A549 (cell line): Measurements from ENCODE around the gene INHBC. TPM values are rescaled to one million over a fixed set of nuclear protein-coding genes. Genes with fewer than 3 reads are reported as not detected.

Experiments
- ATAC-seq, 2 experiments: fragments of 200-7000 bp in 1 of 2; fragments of >200 bp in 1 of 2; cut with Nextera tagmentation in 1 of 2; cut with Tn5 transposase in 1 of 2; 3 replicates each; pipeline versions ENCODE4 v1.8.0 to v1.9.1; 2018 to 2020; ENCODE audit warnings: mild to moderate bottlenecking in 1 of 2, moderate library complexity in 1 of 2
- CTCF ChIA-PET: fragments of 300-600 bp; sonication (Branson Sonifier 250); formaldehyde crosslinking; extraction: SDS; loops from one replicate; lab custom pipeline; 2021; ENCODE audit warnings: antibody characterized with exemption, inconsistent platforms; lab: Yijun Ruan, JAX
- POLR2A ChIA-PET: fragments of 350-600 bp; formaldehyde crosslinking; extraction: SDS; loops from one replicate; lab custom pipeline; 2021; ENCODE audit warnings: antibody characterized with exemption, inconsistent platforms; lab: Yijun Ruan, JAX
- DNase-seq, 2 experiments: peaks; one replicate each; pipeline versions ENCODE4 v3.0.0 to v3.0.0-alpha.2; 2011 to 2016; ENCODE audit warnings: low read depth in 1 of 2, low spot score in 1 of 2
- FAIRE-seq: peaks from 2 replicates; lab custom pipeline; 2011; peaks lifted over from hg19 to GRCh38; lab: Jason Lieb, UNC
- H3K27ac ChIP-seq, 2 experiments: fragments of >200 bp; sonication (Bioruptor Twin); formaldehyde crosslinking; 3 replicates each; pipeline ENCODE4 v1.5.1; 2016 to 2017
- H3K4me1 ChIP-seq: fragments of >200 bp; sonication (Bioruptor Twin); formaldehyde crosslinking; 3 replicates; pipeline ENCODE4 v1.6.1; 2016
- H3K4me2 ChIP-seq: fragments of >200 bp; sonication (Bioruptor Twin); formaldehyde crosslinking; 3 replicates; pipeline ENCODE4 v1.6.1; 2016
- H3K4me3 ChIP-seq: fragments of >200 bp; sonication (Bioruptor Twin); formaldehyde crosslinking; 3 replicates; pipeline ENCODE4 v1.5.1; 2016
- H3K9me3 ChIP-seq: fragments of >200 bp; sonication (Bioruptor Twin); formaldehyde crosslinking; 3 replicates; pipeline ENCODE4 v1.6.1; 2016
- ATOH8 ChIP-seq: fragments of 250-450 bp; sonication (Bioruptor Pico); IDR thresholded peaks from 2 replicates; pipeline ENCODE4 v1.5.0; 2020; ENCODE audit warnings: low read depth, mild to moderate bottlenecking, moderate library complexity
- BHLHE40 ChIP-seq: IDR thresholded peaks from 2 replicates; pipeline ENCODE4 v1.6.1; 2012; ENCODE audit warnings: low read depth, low read length, inconsistent platforms
- CBX2 ChIP-seq: fragments of 200-600 bp; sonication (generic); IDR thresholded peaks from 2 replicates; pipeline ENCODE4 v1.6.1; 2016; ENCODE audit warnings: low read depth, mild to moderate bottlenecking, borderline replicate concordance
- CBX8 ChIP-seq: fragments of 200-600 bp; sonication (generic); IDR thresholded peaks from 2 replicates; pipeline ENCODE4 v1.6.1; 2016
- CHD4 ChIP-seq: fragments of 200-600 bp; sonication (generic); IDR thresholded peaks from 2 replicates; pipeline ENCODE4 v1.6.1; 2016; ENCODE audit warnings: antibody characterized with exemption, mild to moderate bottlenecking, borderline replicate concordance
- E2F6 ChIP-seq: IDR thresholded peaks from 2 replicates; pipeline ENCODE4 v1.6.1; 2012; ENCODE audit warnings: low read depth, borderline replicate concordance
- EHF ChIP-seq: fragments of 250-450 bp; sonication (Bioruptor Pico); IDR thresholded peaks from 2 replicates; pipeline ENCODE4 v1.5.0; 2020; ENCODE audit warnings: mild to moderate bottlenecking
- EHMT2 ChIP-seq: fragments of 200-600 bp; sonication (generic); IDR thresholded peaks from 2 replicates; pipeline ENCODE4 v1.6.1; 2016; ENCODE audit warnings: antibody characterized with exemption, low read depth, mild to moderate bottlenecking, moderate library complexity
- ELK1 ChIP-seq: fragments of 150-350 bp; IDR thresholded peaks from 2 replicates; pipeline ENCODE4 v1.6.1; 2014; ENCODE audit warnings: low read depth, mild to moderate bottlenecking, low read length
- FOSL2 ChIP-seq, 2 experiments: fragments of 450-650 bp in 1 of 2; fragments of >200 bp in 1 of 2; sonication (Bioruptor Twin) in 1 of 2; formaldehyde crosslinking; IDR thresholded peaks; 2 replicates each; pipeline versions ENCODE4 v1.5.0 to v1.6.1; 2016 to 2020; ENCODE audit warnings: mild to moderate bottlenecking in 1 of 2, moderate library complexity in 1 of 2
- HDAC2 ChIP-seq: fragments of 200-600 bp; sonication (generic); IDR thresholded peaks from 2 replicates; pipeline ENCODE4 v1.6.1; 2016
- HOXA7 ChIP-seq: fragments of 250-450 bp; sonication (Bioruptor Pico); IDR thresholded peaks from 2 replicates; pipeline ENCODE4 v1.5.0; 2020; ENCODE audit warnings: mild to moderate bottlenecking, moderate library complexity
- HOXB5 ChIP-seq: fragments of 250-450 bp; sonication (Bioruptor Pico); IDR thresholded peaks from 2 replicates; pipeline ENCODE4 v1.5.0; 2020; ENCODE audit warnings: mild to moderate bottlenecking, moderate library complexity
- JUN ChIP-seq, 2 experiments: fragments of >200 bp; sonication (Bioruptor Twin); formaldehyde crosslinking; IDR thresholded peaks; 2 replicates in 1 of 2; 3 replicates in 1 of 2; pipeline ENCODE4 v1.6.1; 2016 to 2017
- JUNB ChIP-seq: fragments of >200 bp; sonication (Bioruptor Twin); formaldehyde crosslinking; IDR thresholded peaks from 2 replicates; pipeline ENCODE4 v1.6.1; 2016
- KDM1A ChIP-seq: fragments of 200-600 bp; sonication (generic); IDR thresholded peaks from 2 replicates; pipeline ENCODE4 v1.6.1; 2016; ENCODE audit warnings: low read depth, mild to moderate bottlenecking
- MYC ChIP-seq: IDR thresholded peaks from 2 replicates; pipeline ENCODE4 v1.6.1; 2012; ENCODE audit warnings: mild to moderate bottlenecking, inconsistent platforms, low read length, improper control_type of control experiment, borderline replicate concordance
- NPAS2 ChIP-seq: fragments of 250-450 bp; sonication (Bioruptor Pico); IDR thresholded peaks from 2 replicates; pipeline ENCODE4 v1.8.0; 2022; ENCODE audit warnings: mild to moderate bottlenecking, moderate library complexity, borderline replicate concordance
- NR3C1 ChIP-seq: fragments of >200 bp; sonication (Bioruptor Twin); formaldehyde crosslinking; IDR thresholded peaks from 3 replicates; pipeline ENCODE4 v1.6.1; 2017
- PHF8 ChIP-seq: fragments of 200-600 bp; sonication (generic); IDR thresholded peaks from 2 replicates; pipeline ENCODE4 v1.6.1; 2016; ENCODE audit warnings: low read depth, mild to moderate bottlenecking, antibody characterized with exemption, moderate library complexity, borderline replicate concordance
- POLR2A ChIP-seq: IDR thresholded peaks from 2 replicates; pipeline ENCODE4 v1.6.1; 2012; ENCODE audit warnings: mild to moderate bottlenecking, low read length
- POLR2AphosphoS2 ChIP-seq: conservative IDR thresholded peaks from 2 replicates; pipeline ENCODE4 v1.6.1; 2012; ENCODE audit warnings: low read length, improper control_type of control experiment, inconsistent platforms
- RCOR1 ChIP-seq: fragments of 150-350 bp; IDR thresholded peaks from 2 replicates; pipeline ENCODE4 v1.6.1; 2014; ENCODE audit warnings: antibody characterized with exemption, low read length, low read depth
- RFX5 ChIP-seq: fragments of 450-650 bp; IDR thresholded peaks from 2 replicates; pipeline ENCODE4 v1.7.1; 2014; ENCODE audit warnings: antibody characterized with exemption, mild to moderate bottlenecking, moderate library complexity
- RNF2 ChIP-seq: fragments of 200-600 bp; sonication (generic); IDR thresholded peaks from 2 replicates; pipeline ENCODE4 v1.6.1; 2016; ENCODE audit warnings: low read depth, mild to moderate bottlenecking, antibody characterized with exemption, moderate library complexity, borderline replicate concordance
- SMC3 ChIP-seq: fragments of >200 bp; sonication (Bioruptor Twin); formaldehyde crosslinking; IDR thresholded peaks from 3 replicates; pipeline ENCODE4 v1.6.1; 2018; ENCODE audit warnings: inconsistent platforms
- SREBF2 ChIP-seq: fragments of 450-650 bp; IDR thresholded peaks from 2 replicates; pipeline ENCODE4 v1.6.1; 2014; ENCODE audit warnings: mild to moderate bottlenecking, moderate library complexity
- TFCP2L1 ChIP-seq: fragments of 250-450 bp; sonication (Bioruptor Pico); IDR thresholded peaks from 2 replicates; pipeline ENCODE4 v1.5.0; 2021; ENCODE audit warnings: mild to moderate bottlenecking
- TP53 ChIP-seq: fragments of 250-450 bp; sonication (Bioruptor Pico); IDR thresholded peaks from 2 replicates; pipeline ENCODE4 v1.5.0; 2021; ENCODE audit warnings: mild to moderate bottlenecking, moderate library complexity
- ZC3H11A ChIP-seq: fragments of 450-650 bp; IDR thresholded peaks from 2 replicates; pipeline ENCODE4 v1.6.1; 2014; ENCODE audit warnings: antibody characterized with exemption, mild to moderate bottlenecking
- ZFP36 ChIP-seq: fragments of 450-650 bp; IDR thresholded peaks from 2 replicates; pipeline ENCODE4 v1.6.1; 2014; ENCODE audit warnings: borderline replicate concordance; ENCODE audit not compliant: partially characterized antibody
- WGBS: methylation state at CpG from one replicate; pipeline ENCODE4 v1.1.6; 2017; ENCODE audit errors: missing lambda C conversion rate; 5-methylcytosine and 5-hydroxymethylcytosine counted together
- polyA plus RNA-seq, 4 experiments: library from polyadenylated mRNA; depleted of rRNA in 3 of 4; stranded (reverse); fragments of >200 nt; fragmentation: RNase III in 1 of 4; extraction: RNeasy Plus Mini Kit Qiagen cat#74134 plus additional on column Dnase treatment in 1 of 4; gene quantifications; 2 replicates in 3 of 4; 3 replicates in 1 of 4; pipeline ENCODE4 v1.2.3, GENCODE V29; 2011 to 2017
- TF ChIP-seq, protein P1 (sequence below): IDR thresholded peaks from 2 replicates; pipeline ENCODE4 v1.6.1; 2012
- TF ChIP-seq, protein P2 (sequence below): fragments of >200 bp; sonication (Bioruptor Twin); formaldehyde crosslinking; IDR thresholded peaks from 3 replicates; pipeline ENCODE4 v1.6.1; 2016

Gene INHBC
- polyA plus RNA-seq, 2 of the 4 experiments (the other 2 are of a cell fraction): 0.08 TPM; not detected in 1

DNA sequence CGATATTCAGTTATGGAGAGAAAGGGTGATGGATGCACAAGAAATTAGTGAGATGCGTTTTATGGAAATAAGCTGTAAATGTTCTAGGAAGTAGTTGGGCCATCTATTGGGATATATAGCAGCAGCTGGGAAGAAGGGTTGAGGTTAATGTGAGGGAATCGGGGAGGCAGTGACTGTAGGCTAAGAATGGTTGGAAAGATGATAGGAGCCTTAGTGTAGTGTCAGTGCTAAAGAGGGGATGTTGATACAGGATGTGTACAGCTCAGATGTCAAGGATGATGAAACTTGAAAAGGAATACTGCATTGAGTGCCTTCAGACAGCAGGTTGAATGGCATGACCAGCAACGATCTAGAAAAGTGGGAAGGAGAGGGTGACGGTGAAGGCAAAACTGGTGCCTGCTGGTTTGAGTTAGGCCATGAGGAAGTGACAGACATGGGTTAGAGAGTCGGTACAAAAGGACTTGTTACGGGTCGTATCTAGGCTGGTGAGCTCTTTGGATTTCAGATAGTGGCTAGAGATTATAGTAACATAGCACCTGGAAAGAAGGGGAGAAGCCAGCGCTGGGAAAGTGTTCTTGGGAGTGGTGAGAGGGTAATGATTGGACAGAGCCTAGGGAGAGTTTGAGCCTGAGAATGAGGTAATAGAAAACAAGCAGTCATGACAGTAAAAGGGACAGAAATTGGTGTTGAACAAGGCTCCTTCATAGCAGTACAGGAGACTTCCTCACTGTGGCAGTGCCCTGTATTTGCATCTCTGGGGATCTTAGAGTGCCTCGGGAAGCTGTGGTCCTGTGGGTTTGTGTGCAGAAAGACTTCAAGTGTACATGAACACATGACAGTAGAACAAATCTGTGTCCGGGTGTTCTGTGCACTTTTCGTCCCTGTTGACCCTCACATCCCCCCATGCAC lies 62.9 kb downstream of the INHBC start:
- CTCF ChIA-PET: interaction anchor here (0.8 to 1.2 kb wide), 6 partner anchors 17 to 72 kb away, joined by 3 read pairs; no protein-coding TSS in a partner anchor
- TF ChIP-seq, protein P1, sequence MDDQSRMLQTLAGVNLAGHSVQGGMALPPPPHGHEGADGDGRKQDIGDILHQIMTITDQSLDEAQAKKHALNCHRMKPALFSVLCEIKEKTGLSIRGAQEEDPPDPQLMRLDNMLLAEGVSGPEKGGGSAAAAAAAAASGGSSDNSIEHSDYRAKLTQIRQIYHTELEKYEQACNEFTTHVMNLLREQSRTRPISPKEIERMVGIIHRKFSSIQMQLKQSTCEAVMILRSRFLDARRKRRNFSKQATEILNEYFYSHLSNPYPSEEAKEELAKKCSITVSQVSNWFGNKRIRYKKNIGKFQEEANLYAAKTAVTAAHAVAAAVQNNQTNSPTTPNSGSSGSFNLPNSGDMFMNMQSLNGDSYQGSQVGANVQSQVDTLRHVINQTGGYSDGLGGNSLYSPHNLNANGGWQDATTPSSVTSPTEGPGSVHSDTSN: no peak
- TF ChIP-seq EHMT2 (no peak), EHF (CRISPR knock-in tag) (no peak), ZFP36 (no peak), ATOH8 (no peak), TP53 (no peak), HDAC2 (no peak), JUN (IDR thresholded peaks at IDR 0.05) (no peak), ELK1 (no peak), NR3C1 (no peak), BHLHE40 (no peak), ZC3H11A (no peak), HOXB5 (CRISPR knock-in tag) (no peak), RCOR1 (no peak), HOXA7 (CRISPR knock-in tag) (no peak), MYC (no peak), POLR2AphosphoS2 (no peak), TFCP2L1 (CRISPR knock-in tag) (no peak), POLR2A (no peak), JUNB (no peak)
- TF ChIP-seq, all 56 proteins: peak for 0
- Histone ChIP-seq H3K4me1 (no peaks in the 10 kb centered on the region), H3K9me3 (no peaks in the 10 kb centered on the region), H3K4me3 (no peak overlapping the region), H3K27ac (no peak overlapping the region), H3K4me2 (no peak overlapping the region)
- DNase-seq: no peak
- 93% methylated on average over 12 of the region's 12 CpGs for WGBS
- ATAC-seq: peak; percentile 45 to 61; a peak in 3 of 6 replicates
- FAIRE-seq: no peak
- POLR2A ChIA-PET: no interaction called here

DNA sequence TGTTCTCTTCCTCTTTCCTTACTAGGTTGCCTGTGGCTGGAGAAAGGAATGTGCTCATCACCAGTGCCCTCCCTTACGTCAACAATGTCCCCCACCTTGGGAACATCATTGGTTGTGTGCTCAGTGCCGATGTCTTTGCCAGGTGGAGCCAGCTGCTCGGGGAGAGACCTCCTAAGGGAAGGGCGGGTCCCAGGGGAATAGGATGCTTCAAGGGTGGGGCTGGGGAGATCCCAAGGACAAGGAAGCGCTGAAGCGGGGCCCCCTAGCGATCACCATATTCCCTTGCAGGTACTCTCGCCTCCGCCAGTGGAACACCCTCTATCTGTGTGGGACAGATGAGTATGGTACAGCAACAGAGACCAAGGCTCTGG lies 63.5 kb downstream of the INHBC start:
- POLR2A ChIA-PET: no interaction called here
- ATAC-seq: peak; percentile 62 to 68; a peak in 5 of 6 replicates
- TF ChIP-seq HOXA7 (CRISPR knock-in tag) (no peak), PHF8 (no peak), MYC (no peak), CBX8 (no peak), CHD4 (no peak), CBX2 (no peak), SMC3 (no peak), ATOH8 (no peak), SREBF2 (no peak), RFX5 (no peak), EHMT2 (no peak), NPAS2 (no peak), E2F6 (no peak), RNF2 (no peak), FOSL2 (IDR thresholded peaks at IDR 0.05) (no peak), FOSL2 (CRISPR knock-in tag; IDR thresholded peaks at IDR 0.05) (no peak), KDM1A (no peak), TFCP2L1 (CRISPR knock-in tag) (no peak)
- TF ChIP-seq, protein P2, sequence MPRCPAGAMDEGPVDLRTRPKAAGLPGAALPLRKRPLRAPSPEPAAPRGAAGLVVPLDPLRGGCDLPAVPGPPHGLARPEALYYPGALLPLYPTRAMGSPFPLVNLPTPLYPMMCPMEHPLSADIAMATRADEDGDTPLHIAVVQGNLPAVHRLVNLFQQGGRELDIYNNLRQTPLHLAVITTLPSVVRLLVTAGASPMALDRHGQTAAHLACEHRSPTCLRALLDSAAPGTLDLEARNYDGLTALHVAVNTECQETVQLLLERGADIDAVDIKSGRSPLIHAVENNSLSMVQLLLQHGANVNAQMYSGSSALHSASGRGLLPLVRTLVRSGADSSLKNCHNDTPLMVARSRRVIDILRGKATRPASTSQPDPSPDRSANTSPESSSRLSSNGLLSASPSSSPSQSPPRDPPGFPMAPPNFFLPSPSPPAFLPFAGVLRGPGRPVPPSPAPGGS: no peak

More for the DNA sequence above, 63.5 kb downstream of the INHBC start:
- H3K4me3 ChIP-seq: no peak overlapping the region
- H3K4me1 ChIP-seq: no peaks in the 10 kb centered on the region
- no peak overlapping the region for H3K27ac ChIP-seq
- CTCF ChIA-PET: interaction anchor here (1.2 kb wide), 2 partner anchors 16 to 19 kb away, joined by 3 read pairs; no protein-coding TSS in a partner anchor
- FAIRE-seq (no peak), DNase-seq (no peak)
- no peaks in the 10 kb centered on the region for H3K9me3 ChIP-seq
- H3K4me2 ChIP-seq: no peak overlapping the region
- 91% methylated on average over 9 of the region's 9 CpGs for WGBS
